MG63 (cell line): ENCODE measurements around the gene GABPA. TPM values are rescaled to one million over a fixed set of nuclear protein-coding genes. Genes with fewer than 3 reads are reported as not detected.

Source experiments
- DNase-seq: peaks from one replicate; pipeline ENCODE4 v3.0.0-alpha.2; 2020
- H3K27me3 ChIP-seq: fragments of 250-450 bp; sonication (Bioruptor Pico); 2 replicates; pipeline ENCODE4 v1.5.1; 2020; ENCODE audit warnings: mild to moderate bottlenecking, moderate library complexity
- H3K36me3 ChIP-seq: fragments of 250-450 bp; sonication (Bioruptor Pico); 2 replicates; pipeline ENCODE4 v1.5.1; 2020; ENCODE audit warnings: mild to moderate bottlenecking, moderate library complexity
- H3K4me3 ChIP-seq: fragments of 250-450 bp; sonication (Bioruptor Pico); 2 replicates; pipeline ENCODE4 v1.5.1; 2020; ENCODE audit warnings: mild to moderate bottlenecking, moderate library complexity
- H3K9me3 ChIP-seq: fragments of 250-450 bp; sonication (Bioruptor Pico); 2 replicates; pipeline ENCODE4 v1.5.1; 2020; ENCODE audit warnings: mild to moderate bottlenecking, moderate library complexity
- total RNA-seq: library from RNA; depleted of rRNA; stranded (reverse); fragments of >200 nt; shearing (Covaris generic); gene quantifications from 2 replicates; pipeline ENCODE4 v1.2.3, GENCODE V29; 2014; ENCODE audit warnings: low replicate concordance

Gene GABPA
- total RNA-seq, 1 experiment from 2014 or later: 11.6 TPM

DNA sequence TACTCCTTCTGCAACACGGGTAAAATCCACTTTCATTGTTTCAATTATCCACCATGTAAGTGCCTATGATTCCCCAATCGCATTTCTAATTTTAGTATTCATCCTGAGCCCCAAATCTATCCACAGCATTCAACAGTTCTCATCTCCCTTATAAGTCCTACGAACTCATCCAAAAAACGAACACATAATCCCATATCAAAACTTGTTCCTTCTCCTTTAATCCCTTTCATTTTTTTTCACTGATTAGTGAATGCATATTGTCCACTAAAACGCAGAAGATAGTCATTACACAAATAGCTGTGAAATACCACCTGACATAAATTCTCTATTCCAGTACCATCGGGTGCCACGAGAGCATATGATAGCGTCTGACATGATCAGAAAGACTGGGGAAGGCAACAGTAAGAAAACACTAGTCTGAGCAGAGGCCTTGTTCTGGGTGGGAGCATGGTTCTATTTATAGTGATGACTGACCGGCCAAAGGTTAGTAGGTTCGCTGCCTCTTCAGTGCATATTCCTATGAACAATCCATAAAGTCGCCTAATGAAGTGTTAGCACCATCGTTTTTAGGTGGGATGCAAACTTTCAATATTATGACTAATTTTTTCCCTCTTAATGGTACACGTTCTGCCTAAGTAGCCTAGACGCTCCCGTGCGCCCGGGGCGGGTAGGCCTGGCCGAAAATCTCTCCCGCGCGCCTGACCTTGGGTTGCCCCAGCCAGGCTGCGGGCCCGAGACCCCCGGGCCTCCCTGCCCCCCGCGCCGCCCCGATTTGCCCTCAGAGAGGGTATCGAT, 716 bp upstream of the GABPA start:
- Histone ChIP-seq H3K9me3 (no peaks in the 10 kb centered on the region), H3K27me3 (no peaks in the 10 kb centered on the region), H3K4me3 (peak overlapping the region; percentile 84), H3K36me3 (peaks cover 27% of the 10 kb centered on the region)
- peak; percentile 16 for DNase-seq

DNA sequence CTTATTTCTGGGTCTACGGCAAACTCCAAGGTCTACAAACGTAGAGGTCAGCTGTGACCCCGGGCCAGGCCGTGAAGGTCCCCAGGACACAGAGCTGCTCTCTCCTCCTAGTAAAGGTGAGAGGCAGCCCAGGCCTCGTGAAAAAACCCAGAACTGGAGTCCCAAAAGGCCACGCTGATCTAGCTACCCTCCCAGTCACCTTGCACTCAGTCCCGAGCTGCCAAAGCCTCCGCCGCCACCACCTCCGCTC, 193 bp upstream of the GABPA start:
- no peaks in the 10 kb centered on the region for H3K9me3 ChIP-seq
- H3K36me3 ChIP-seq: peaks cover 22% of the 10 kb centered on the region
- H3K27me3 ChIP-seq: no peaks in the 10 kb centered on the region
- no peak for DNase-seq
- peak overlapping the region; percentile 84 for H3K4me3 ChIP-seq

GRCh38 chr21:25735646-25736597, 1.1 kb downstream of the GABPA start:
- peak overlapping the region; percentile 84 for H3K4me3 ChIP-seq
- H3K9me3 ChIP-seq: no peaks in the 10 kb centered on the region
- peak; percentile 92 for DNase-seq
- peaks cover 12% of the 10 kb centered on the region for H3K36me3 ChIP-seq
- H3K27me3 ChIP-seq: no peaks in the 10 kb centered on the region

GRCh38 chr21:25737421-25737820, 2.6 kb downstream of the GABPA start:
- Histone ChIP-seq H3K4me3 (no peak overlapping the region), H3K27me3 (no peaks in the 10 kb centered on the region), H3K36me3 (peaks cover 7% of the 10 kb centered on the region), H3K9me3 (no peaks in the 10 kb centered on the region)
- no peak for DNase-seq

DNA sequence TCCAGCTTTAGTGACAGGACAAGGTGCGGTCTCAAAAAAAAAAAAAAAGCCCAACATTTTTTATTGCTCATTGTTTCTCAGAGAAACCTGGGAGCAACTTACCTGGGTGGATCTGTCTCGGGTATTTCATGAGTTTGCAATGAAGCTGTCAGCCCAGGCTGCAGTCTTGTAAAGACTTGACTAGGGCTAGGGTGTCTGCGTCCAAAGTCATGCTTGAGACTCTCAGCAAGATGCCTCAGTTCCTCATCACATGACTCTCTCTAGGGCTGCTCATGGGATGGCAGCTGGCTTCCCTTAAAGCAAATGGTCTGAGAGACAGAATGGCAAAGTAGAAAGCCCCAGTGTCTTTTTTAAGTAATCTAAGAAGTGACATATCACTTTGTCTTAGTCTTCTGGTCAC, 8.1 kb downstream of the GABPA start:
- Histone ChIP-seq H3K27me3 (no peaks in the 10 kb centered on the region), H3K4me3 (no peak overlapping the region), H3K36me3 (peaks cover 11% of the 10 kb centered on the region), H3K9me3 (no peaks in the 10 kb centered on the region)
- DNase-seq: no peak

- no peak for DNase-seq
- H3K9me3 ChIP-seq: no peaks in the 10 kb centered on the region
- H3K36me3 ChIP-seq: peaks cover 13% of the 10 kb centered on the region
- no peaks in the 10 kb centered on the region for H3K27me3 ChIP-seq
- no peak overlapping the region for H3K4me3 ChIP-seq
Measured at GRCh38 chr21:25744854-25745253, 10.1 kb downstream of the GABPA start.

- H3K4me3 ChIP-seq: no peak overlapping the region
- H3K9me3 ChIP-seq: no peaks in the 10 kb centered on the region
- no peak for DNase-seq
- no peaks in the 10 kb centered on the region for H3K27me3 ChIP-seq
- peaks cover 27% of the 10 kb centered on the region for H3K36me3 ChIP-seq
Measured at GRCh38 chr21:25750085-25750484, 15.3 kb downstream of the GABPA start.

- no peak for DNase-seq
- H3K36me3 ChIP-seq: peaks cover 19% of the 10 kb centered on the region
- H3K4me3 ChIP-seq: no peak overlapping the region
- H3K27me3 ChIP-seq: no peaks in the 10 kb centered on the region
- H3K9me3 ChIP-seq: no peaks in the 10 kb centered on the region
Measured at GRCh38 chr21:25752416-25752815, 17.6 kb downstream of the GABPA start.

- Histone ChIP-seq H3K4me3 (no peak overlapping the region; the same call in 1 of the 2 replicates), H3K9me3 (no peaks in the 10 kb centered on the region), H3K27me3 (no peaks in the 10 kb centered on the region), H3K36me3 (peaks cover 42% of the 10 kb centered on the region)
- DNase-seq: no peak
Measured at GRCh38 chr21:25756190-25756932, 21.6 kb downstream of the GABPA start.

DNA sequence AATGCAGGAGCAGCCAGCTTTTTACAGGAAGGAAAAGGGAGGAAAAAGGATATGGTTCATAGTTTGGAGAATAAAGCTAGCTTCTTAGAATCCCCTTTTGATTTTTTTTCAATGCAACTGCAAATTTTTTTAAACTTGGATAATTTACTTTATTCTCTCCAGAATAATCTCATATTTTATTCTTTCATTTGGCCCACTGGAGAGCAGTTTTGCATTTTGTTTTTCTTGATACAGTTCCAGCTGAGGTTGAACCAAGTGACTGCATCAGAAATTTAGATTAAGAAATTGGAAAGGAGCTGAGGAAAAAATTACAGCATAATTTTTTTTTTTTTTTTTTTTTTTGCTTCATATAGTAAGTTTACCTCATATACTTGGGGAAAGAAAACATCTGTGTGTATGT, 22.8 kb downstream of the GABPA start:
- Histone ChIP-seq H3K4me3 (no peak overlapping the region), H3K9me3 (no peaks in the 10 kb centered on the region), H3K27me3 (no peaks in the 10 kb centered on the region), H3K36me3 (peaks cover 35% of the 10 kb centered on the region)
- no peak for DNase-seq

- Histone ChIP-seq H3K36me3 (peaks cover 38% of the 10 kb centered on the region), H3K4me3 (no peak overlapping the region), H3K9me3 (no peaks in the 10 kb centered on the region), H3K27me3 (no peaks in the 10 kb centered on the region)
- DNase-seq: no peak
Measured at GRCh38 chr21:25759573-25759972, 24.8 kb downstream of the GABPA start.

DNA sequence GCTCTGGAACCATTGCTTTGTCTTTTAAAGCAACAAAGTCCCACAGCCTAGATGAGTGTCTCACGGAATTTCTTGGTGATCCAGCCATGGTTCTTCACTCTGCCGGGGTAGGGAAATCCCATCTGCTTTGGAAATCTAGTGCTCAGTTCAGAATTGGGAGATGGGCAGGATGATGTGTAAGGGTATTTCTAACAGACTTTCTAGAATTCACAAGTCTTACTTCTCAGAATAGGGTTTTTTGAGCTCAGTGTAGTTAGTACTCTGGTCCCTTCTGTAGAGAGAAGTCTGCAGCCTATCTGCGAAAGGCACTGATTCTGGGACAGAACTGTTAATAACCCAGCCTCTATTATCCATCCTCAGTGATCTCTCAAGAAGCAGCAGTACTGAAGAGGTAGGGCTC, 25.3 kb downstream of the GABPA start:
- H3K4me3 ChIP-seq: no peak overlapping the region
- no peak for DNase-seq
- no peaks in the 10 kb centered on the region for H3K9me3 ChIP-seq
- peaks cover 40% of the 10 kb centered on the region for H3K36me3 ChIP-seq
- no peaks in the 10 kb centered on the region for H3K27me3 ChIP-seq

GRCh38 chr21:25760677-25761076, 25.9 kb downstream of the GABPA start:
- Histone ChIP-seq H3K36me3 (peaks cover 43% of the 10 kb centered on the region), H3K9me3 (no peaks in the 10 kb centered on the region), H3K27me3 (no peaks in the 10 kb centered on the region), H3K4me3 (no peak overlapping the region)
- DNase-seq: no peak

- H3K27me3 ChIP-seq: no peaks in the 10 kb centered on the region
- no peak overlapping the region for H3K4me3 ChIP-seq
- no peak for DNase-seq
- H3K9me3 ChIP-seq: no peaks in the 10 kb centered on the region
- H3K36me3 ChIP-seq: peaks cover 32% of the 10 kb centered on the region
Measured at GRCh38 chr21:25764065-25764464, 29.3 kb downstream of the GABPA start.

DNA sequence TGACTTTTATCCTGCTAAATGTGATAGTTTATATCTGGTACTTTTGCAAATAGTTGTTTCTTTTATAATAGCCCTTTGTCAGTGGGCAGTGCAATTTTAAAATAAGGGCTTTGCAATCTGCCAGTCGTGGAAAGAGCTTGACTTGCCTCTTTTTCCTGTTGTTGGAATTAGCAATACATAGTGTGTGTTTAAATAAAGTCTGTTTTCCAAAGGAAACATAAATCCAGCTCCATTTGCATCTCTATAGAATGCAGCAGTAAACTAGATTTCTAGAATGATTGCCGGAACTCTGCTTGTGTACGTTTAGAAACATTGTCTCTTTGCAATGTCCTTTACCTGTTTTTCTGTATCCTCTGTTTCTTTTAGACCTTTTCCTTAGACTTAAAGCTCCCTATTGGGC, 33.1 kb downstream of the GABPA start:
- peaks cover 13% of the 10 kb centered on the region for H3K36me3 ChIP-seq

DNA sequence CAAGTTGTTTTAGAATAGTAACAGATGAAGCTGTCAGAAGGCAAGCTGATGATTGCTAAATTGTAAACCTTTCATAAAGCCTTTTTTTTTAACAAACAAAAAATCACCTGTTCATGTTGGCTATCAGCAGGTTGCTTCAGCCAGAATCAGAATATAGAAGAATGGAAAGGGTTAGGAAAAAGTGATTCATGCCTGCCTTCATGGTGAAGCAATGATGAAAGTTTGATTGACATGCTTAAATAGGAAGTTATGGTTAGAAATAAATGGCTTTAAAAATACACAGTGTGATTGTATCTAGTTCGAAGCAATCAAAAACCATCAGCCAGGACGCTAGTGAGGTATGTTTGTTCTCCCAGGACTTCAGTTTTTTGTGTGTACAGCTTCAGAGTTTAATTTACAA, 37.9 kb downstream of the GABPA start:
- H3K36me3 ChIP-seq: no peaks in the 10 kb centered on the region
- no peak for DNase-seq
- no peaks in the 10 kb centered on the region for H3K9me3 ChIP-seq
- H3K4me3 ChIP-seq: no peak overlapping the region
- H3K27me3 ChIP-seq: no peaks in the 10 kb centered on the region

More for the DNA sequence above, 33.1 kb downstream of the GABPA start:
- H3K4me3 ChIP-seq: no peak overlapping the region
- DNase-seq: no peak
- H3K27me3 ChIP-seq: no peaks in the 10 kb centered on the region
- no peaks in the 10 kb centered on the region for H3K9me3 ChIP-seq

GRCh38 chr21:25776440-25776839, 41.7 kb downstream of the GABPA start:
- DNase-seq: no peak
- no peaks in the 10 kb centered on the region for H3K9me3 ChIP-seq
- no peak overlapping the region for H3K4me3 ChIP-seq
- no peaks in the 10 kb centered on the region for H3K36me3 ChIP-seq
- H3K27me3 ChIP-seq: no peaks in the 10 kb centered on the region
